Stimulated activated CD4-positive, alpha-beta T cell treated with anti-CD3 and anti-CD28 coated beads, Interleukin-4, amount 100 ng/mL, for 1 hour (primary cell): ENCODE results near the gene SMIM32.

Experiments used
- DNase-seq: peaks from one replicate; pipeline ENCODE4 v3.0.0-alpha.2; 2020

Gene SMIM32

DNA sequence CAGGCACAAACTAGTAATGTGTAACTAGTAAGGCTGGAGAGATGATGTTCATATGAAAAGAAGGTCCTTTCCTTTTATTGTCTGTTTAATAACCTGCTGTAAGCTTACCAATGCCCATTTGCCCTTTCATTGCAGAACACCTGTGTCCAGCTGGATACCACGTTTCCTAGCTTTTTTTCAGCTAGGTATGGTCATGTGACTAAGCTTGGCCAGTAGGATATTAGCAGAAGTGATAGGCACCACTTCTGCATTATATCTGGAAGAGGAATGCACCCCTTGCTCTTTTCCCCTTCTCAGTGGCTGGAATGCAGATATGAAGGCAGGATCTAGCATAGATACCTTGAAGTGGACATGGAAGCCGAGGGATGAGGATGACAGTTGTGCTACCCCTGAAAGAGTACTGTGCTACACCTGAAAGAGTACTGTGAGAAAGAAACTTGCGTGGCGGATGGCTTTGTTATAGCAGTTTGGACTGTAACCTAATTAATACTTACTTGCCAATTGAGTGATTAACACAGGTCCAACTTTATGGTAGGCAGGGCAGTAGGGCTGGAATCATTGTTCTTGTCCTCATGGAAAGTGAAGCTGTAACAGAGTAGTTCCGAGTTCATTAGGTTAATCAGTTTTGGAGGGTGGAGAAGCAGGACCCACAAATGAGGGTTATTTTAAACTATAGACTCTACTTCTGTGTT lies 6.8 kb downstream of the SMIM32 start:
- no peak for DNase-seq

DNA sequence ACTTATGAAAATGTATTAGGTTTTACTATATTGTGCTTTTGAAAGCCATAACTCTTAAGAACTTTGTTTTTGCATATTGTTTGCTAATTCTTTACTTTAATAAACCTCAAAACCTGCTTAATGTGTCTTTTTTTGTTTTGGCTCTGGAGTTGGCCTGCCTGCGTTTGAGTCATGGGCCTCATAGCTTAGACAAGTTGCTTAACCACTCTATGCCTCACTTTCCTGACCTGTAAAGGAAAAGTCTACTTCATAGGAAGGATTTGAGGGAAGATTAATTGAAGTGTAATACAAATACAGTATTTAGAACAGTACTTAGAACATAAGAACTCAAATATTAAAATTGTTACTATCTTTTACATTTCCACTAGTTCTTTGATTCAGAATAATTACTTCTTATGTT lies 10.3 kb downstream of the SMIM32 start:
- DNase-seq = no peak

DNA sequence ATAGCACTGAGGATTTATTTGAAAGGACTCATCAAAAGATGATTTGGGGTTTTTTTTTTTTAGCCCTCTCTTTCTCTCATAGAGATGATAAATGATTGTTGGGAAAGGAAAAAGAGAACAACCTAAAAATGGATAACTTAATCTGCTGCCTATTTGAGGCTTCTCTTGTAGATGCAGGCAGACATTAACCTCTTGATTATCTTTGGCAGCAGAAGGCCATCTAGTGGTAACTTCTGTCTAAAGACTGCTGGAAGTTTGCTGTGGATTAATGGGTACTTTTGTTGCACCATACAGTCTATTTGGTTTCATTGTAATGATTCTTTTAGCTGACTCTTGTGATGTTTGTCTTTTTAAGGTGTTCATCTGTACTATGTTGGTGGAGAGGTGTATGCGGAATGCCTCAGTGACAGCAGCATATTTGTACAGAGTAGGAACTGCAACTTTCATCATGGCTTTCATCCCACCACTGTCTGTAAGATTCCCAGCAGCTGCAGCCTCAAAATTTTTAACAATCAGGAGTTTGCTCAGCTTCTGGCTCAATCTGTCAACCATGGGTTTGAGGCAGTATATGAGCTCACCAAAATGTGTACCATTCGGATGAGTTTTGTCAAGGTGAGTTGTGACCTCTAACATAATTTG lies 18.8 kb downstream of the SMIM32 start:
- no peak for DNase-seq

- no peak for DNase-seq
Observed at GRCh38 chr5:136169218-136169617, 23.7 kb downstream of the SMIM32 start.

DNA sequence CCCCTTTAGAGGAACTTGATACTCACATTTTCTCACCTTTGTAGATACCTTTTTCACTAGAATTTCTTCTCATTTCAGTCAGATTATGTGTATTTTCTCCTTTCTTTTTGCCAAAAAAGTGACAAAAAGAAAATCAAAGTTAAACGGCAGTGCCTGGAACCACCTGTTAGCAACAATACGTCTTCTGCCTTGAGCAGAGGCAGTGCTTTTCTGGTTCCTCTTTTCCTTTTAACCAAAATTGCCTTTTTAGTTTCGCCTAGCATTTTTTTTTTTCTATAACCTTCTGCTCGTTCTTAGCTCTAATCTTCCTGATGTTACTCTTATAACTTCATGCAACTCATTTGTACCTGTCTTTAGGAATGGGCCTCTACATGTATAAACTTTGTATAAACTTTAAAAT lies 26.1 kb downstream of the SMIM32 start:
- DNase-seq = no peak

- no peak for DNase-seq
Observed at GRCh38 chr5:136164226-136164625, 28.7 kb downstream of the SMIM32 start.

- DNase-seq = no peak
Observed at GRCh38 chr5:136162008-136162407, 31.0 kb downstream of the SMIM32 start.

DNA sequence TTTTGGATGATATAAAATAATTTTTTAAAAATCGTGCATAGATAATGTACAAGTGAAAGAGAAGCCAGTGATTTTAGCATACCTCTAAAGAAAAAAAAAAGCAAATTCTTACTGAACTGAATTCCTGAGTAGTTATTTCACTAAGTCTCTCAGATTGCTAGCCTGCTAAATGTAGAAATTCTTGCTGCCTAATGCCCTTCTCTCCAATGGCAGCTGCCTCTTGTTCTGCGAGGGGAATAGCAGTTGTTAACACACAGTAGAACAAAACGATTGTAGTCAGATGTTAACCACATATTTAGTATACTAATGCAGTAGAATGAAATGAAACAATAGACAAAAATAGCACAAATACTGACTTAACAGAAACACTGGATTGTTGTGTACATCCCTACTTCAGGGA lies 33.5 kb downstream of the SMIM32 start:
- no peak for DNase-seq

GRCh38 chr5:136157514-136157913 lies 35.4 kb downstream of the SMIM32 start:
- DNase-seq = no peak

DNA sequence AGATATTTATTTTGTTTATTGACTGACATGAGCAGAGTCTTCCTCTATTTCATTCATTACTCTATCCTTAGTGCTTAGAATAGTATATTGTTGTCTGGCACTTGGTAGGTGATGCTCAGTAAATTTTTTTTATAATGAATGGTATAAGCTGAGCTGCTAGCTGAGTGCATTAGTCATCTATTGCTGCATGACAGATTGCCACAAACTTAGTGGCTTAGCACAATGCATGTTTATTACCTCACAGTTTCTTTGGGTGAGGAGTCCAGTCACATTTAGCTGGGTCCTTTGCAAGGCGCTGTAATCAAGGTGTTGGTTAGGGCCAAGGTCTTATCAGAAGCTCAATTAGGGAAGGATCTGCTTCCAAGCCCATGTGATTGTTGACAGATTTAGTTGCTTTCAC lies 37.2 kb downstream of the SMIM32 start:
- no peak for DNase-seq

DNA sequence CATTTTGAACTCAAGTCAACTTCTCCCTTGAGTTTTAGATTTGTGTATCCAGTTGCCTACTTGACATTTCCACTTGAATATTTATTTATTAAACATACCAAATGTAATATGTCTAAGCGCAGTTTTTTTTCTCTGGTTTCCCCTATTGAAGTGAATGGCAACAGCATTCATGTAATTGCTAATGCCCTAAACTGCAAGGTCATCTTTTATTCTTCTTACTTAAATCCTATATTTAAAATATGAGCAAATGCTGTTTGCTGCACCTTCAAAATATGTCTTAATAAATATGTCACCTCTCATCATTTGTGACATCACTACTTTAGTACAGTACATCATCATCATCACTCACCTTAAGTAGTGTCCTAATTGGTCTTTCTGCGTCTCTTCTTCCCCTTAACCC lies 37.9 kb downstream of the SMIM32 start:
- DNase-seq = no peak

DNA sequence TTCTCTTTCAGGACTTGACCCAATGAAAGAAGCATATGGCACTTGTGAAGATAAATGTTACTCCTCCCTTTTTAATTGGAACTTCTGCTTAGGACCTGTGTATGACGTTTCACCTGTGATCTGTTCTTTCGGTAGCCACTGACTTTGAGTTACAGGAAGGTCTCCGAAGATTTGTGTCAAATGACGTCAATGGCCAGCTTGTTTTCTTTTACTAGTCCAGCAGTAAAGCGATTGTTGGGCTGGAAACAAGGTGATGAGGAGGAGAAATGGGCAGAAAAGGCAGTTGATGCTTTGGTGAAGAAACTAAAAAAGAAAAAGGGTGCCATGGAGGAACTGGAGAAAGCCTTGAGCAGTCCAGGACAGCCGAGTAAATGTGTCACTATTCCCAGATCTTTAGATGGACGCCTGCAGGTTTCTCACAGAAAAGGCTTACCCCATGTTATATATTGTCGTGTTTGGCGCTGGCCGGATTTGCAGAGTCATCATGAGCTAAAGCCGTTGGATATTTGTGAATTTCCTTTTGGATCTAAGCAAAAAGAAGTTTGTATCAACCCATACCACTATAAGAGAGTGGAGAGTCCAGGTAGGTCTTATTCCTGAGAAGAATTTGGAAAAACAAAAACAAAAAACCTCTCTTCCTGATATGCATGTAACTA lies 39.3 kb downstream of the SMIM32 start:
- DNase-seq = no peak

- no peak for DNase-seq
Observed at GRCh38 chr5:136149891-136150290, 43.1 kb downstream of the SMIM32 start.

DNA sequence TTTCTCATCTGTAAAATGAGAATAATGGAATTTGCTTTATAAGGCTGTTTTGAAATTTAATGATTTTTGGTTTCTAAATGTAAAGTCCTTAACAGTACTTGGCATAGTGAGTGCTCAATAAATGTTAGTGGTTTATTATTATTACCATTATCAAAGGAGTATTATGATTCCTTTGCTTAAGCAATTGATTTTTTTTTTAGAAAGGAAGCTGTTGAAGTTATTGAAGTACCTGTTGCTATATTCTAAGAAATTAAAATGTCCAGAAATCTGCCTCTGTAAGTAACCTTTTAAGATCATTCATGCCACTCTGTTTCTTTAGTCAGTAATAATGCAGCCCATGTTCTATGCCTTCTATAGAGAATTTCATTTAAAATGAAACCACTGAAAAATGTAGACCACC lies 45.3 kb downstream of the SMIM32 start:
- no peak for DNase-seq

GRCh38 chr5:136146201-136146600 lies 46.8 kb downstream of the SMIM32 start:
- DNase-seq = no peak

- no peak for DNase-seq
Observed at GRCh38 chr5:136145030-136145429, 47.9 kb downstream of the SMIM32 start.

DNA sequence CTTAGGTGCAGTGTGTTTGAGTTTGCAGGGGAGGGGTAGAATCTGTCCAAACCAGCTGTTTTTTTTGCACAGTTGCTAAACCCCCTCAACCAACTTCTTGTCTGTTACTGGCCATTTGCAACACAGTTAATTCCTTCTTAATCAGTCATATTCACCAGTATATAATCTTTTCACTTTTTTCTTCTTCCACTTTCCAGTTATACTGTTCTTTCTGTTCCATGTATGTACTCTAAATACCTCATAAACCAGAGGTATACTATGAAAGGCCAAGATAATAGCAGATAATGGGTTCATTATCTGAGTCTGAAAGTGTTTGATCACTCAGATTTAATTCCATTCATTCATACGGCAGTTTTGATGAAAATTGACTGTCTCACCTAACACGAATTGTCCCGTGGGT lies 49.2 kb downstream of the SMIM32 start:
- DNase-seq = no peak

GRCh38 chr5:136143312-136143711 lies 49.6 kb downstream of the SMIM32 start:
- no peak for DNase-seq

DNA sequence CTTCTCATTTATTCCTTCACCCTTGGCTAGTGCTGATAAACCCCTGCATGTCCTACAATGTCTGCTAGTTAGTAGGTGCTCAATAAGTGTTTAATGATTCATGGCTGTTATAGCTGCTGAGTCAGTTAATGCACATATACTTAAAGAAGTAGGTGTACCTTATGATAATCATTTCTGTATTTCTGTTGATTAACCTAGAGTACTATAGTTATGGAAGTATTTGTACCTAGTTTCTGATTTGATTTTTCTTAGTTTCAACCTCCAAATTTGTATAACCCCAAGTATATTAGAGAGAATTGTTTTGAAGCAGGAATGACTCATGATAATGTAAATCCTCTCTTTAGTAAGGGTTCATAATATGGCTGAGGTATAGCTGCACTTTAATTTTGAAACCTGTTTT lies 51.4 kb downstream of the SMIM32 start:
- no peak for DNase-seq
